BJ (cell line): ENCODE data around the gene SHANK2. TPM values are rescaled to one million over a fixed set of nuclear protein-coding genes. Genes with fewer than 3 reads are reported as not detected.

ENCODE experiments used
- CTCF ChIA-PET: fragments of 350-600 bp; formaldehyde crosslinking; extraction: SDS; loops from one replicate; lab custom pipeline; 2021; ENCODE audit warnings: antibody characterized with exemption, inconsistent platforms; lab: Yijun Ruan, JAX
- POLR2A ChIA-PET: fragments of 300-600 bp; sonication (Branson Sonifier 250); formaldehyde crosslinking; extraction: SDS; loops from one replicate; lab custom pipeline; 2021; ENCODE audit warnings: antibody characterized with exemption; lab: Charles Lee
- DNase-seq: peaks from one replicate; pipeline ENCODE4 v3.0.0-alpha.2; 2011; ENCODE audit warnings: low read depth
- H3K27me3 ChIP-seq: 2 replicates; pipeline ENCODE4 v1.6.0; 2011; ENCODE audit warnings: low read length; ENCODE audit not compliant: control insufficient read depth, insufficient read depth
- H3K36me3 ChIP-seq: 2 replicates; pipeline ENCODE4 v1.5.1; 2011; ENCODE audit warnings: low read length; ENCODE audit not compliant: control insufficient read depth, insufficient read depth
- H3K4me3 ChIP-seq: 2 replicates; pipeline ENCODE4 v1.5.1; 2011; ENCODE audit warnings: low read depth, mild to moderate bottlenecking, control low read depth, low read length
- CTCF ChIP-seq: IDR thresholded peaks from 2 replicates; pipeline ENCODE4 v1.5.1; 2011; ENCODE audit warnings: low read depth, mild to moderate bottlenecking, control low read depth, inconsistent platforms, low read length, moderate library complexity; ENCODE audit not compliant: insufficient read depth
- polyA plus RNA-seq: library from polyadenylated mRNA; depleted of rRNA; stranded (reverse); fragments of >200 nt; gene quantifications from 2 replicates; pipeline ENCODE4 v1.2.3, GENCODE V29; 2011

The SHANK2 gene
- polyA plus RNA-seq, 1 experiment: 0.37 TPM

GRCh38 chr11:71232364-71232763 is 20.0 kb downstream of the SHANK2 start:
- CTCF ChIA-PET: no interaction called here
- Histone ChIP-seq H3K27me3 (no peaks in the 10 kb centered on the region), H3K36me3 (no peaks in the 10 kb centered on the region), H3K4me3 (no peak overlapping the region)
- DNase-seq: no peak
- POLR2A ChIA-PET: no interaction called here
- TF ChIP-seq CTCF: no peak

- H3K27me3 ChIP-seq: no peaks in the 10 kb centered on the region
Observed at GRCh38 chr11:71228961-71229360, 23.4 kb downstream of the SHANK2 start.

GRCh38 chr11:71227058-71227659 is 25.2 kb downstream of the SHANK2 start:
- Histone ChIP-seq H3K27me3 (no peaks in the 10 kb centered on the region), H3K36me3 (no peaks in the 10 kb centered on the region), H3K4me3 (no peak overlapping the region)
- no peak for TF ChIP-seq CTCF
- DNase-seq: no peak
- ChIA-PET POLR2A (no interaction called here), CTCF (no interaction called here)

More at GRCh38 chr11:71228961-71229360, 23.4 kb downstream of the SHANK2 start:
- ChIA-PET CTCF (no interaction called here), POLR2A (no interaction called here)
- Histone ChIP-seq H3K4me3 (no peak overlapping the region), H3K36me3 (no peaks in the 10 kb centered on the region)
- DNase-seq: no peak
- TF ChIP-seq CTCF: no peak

GRCh38 chr11:71223671-71224660 is 28.4 kb downstream of the SHANK2 start:
- Histone ChIP-seq H3K36me3 (no peaks in the 10 kb centered on the region), H3K27me3 (no peaks in the 10 kb centered on the region), H3K4me3 (no peak overlapping the region)
- ChIA-PET POLR2A (no interaction called here), CTCF (interaction anchor here (0.6 kb wide), 1 partner anchor 9 kb away, joined by 4 read pairs; no protein-coding TSS in a partner anchor)
- no peak for DNase-seq
- no peak for TF ChIP-seq CTCF

- Histone ChIP-seq H3K36me3 (no peaks in the 10 kb centered on the region), H3K4me3 (no peak overlapping the region), H3K27me3 (no peaks in the 10 kb centered on the region)
- POLR2A ChIA-PET: no interaction called here
- DNase-seq: no peak
- TF ChIP-seq CTCF: no peak
- CTCF ChIA-PET: no interaction called here
Observed at GRCh38 chr11:71223081-71223405, 29.3 kb downstream of the SHANK2 start.
